ENCODE measurements around the gene PALD1. TPM values are rescaled to one million over a fixed set of nuclear protein-coding genes. Genes with fewer than 3 reads are reported as not detected.
"Not testable (repeated sequence)": the region's sequence is repeated elsewhere in the genome, so short reads cannot be mapped to it uniquely, and the experiment has no call there.

The PALD1 gene
- total RNA-seq, 1 donor: not detected

DNA sequence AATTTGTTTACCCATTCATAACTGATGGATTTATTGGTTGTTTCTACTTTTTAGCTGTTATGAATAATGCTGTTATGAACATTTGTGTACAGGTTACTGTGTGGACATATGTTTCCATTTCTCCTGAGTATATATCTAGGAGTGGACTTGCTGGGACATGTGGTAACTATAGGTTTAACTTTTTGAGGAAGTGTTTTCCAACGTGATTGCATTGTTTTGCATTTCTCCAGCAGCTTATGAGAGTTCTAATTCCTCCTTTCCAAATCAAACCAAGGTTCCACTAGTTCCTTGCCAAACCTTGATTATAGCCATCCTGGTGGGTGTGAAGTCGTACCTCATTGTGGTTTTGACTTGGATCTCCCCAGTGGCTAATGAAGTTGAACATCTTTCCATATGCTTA, 126.6 kb downstream of the PALD1 start:
- no peak for DNase-seq (ENCODE audit: low read depth)
- TF ChIP-seq, protein P1, sequence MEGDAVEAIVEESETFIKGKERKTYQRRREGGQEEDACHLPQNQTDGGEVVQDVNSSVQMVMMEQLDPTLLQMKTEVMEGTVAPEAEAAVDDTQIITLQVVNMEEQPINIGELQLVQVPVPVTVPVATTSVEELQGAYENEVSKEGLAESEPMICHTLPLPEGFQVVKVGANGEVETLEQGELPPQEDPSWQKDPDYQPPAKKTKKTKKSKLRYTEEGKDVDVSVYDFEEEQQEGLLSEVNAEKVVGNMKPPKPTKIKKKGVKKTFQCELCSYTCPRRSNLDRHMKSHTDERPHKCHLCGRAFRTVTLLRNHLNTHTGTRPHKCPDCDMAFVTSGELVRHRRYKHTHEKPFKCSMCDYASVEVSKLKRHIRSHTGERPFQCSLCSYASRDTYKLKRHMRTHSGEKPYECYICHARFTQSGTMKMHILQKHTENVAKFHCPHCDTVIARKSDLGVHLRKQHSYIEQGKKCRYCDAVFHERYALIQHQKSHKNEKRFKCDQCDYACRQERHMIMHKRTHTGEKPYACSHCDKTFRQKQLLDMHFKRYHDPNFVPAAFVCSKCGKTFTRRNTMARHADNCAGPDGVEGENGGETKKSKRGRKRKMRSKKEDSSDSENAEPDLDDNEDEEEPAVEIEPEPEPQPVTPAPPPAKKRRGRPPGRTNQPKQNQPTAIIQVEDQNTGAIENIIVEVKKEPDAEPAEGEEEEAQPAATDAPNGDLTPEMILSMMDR (IDR thresholded peaks at IDR 0.05; ENCODE audit: insufficient read depth, low read depth, low read length): no peak
- H3K4me3 ChIP-seq (ENCODE audit: low read depth, low read length): no peak overlapping the region

DNA sequence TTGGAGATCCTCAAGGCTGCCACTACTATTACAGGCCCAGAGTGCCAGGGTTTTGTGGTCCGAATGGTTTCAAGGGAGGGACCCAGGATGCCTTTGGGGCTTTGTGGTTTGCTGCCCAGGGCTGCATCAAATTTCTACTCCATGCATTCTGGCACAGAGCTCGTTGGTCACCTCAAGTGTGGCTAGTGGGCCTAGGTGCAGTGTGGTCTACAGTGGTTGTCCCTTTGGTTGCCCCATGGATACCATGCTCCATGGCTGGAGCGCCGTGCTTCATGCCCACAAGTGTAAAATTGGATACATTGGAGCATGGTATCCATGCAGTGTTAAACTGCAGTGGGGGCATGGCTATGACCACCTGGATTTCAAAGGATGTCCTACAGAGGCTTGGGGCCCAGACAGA, 129.4 kb downstream of the PALD1 start:
- no peak for DNase-seq (ENCODE audit: low read depth)
- H3K4me3 ChIP-seq (ENCODE audit: low read depth, low read length): no peak overlapping the region
- TF ChIP-seq, protein P1 (IDR thresholded peaks at IDR 0.05; ENCODE audit: insufficient read depth, low read depth, low read length): no peak

DNA sequence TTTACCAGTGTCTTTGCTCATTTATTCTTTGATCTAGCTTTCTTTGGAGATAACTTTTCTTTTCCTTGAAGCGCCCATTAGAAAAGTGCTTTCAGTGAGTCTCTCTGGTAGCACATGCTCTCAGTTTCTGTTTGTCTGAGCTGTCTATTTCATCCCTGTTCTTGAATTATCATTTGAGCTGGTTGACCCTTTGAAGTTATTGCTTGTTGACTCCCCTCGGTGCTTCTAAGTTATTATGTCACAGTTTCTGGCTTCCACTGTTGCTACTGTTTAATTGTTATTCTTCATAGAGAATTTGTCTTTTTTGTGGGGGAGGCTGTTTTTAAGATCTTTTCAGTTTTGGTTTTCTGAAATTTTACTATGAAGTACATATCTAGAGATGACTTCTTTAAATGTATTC, 135.4 kb downstream of the PALD1 start:
- no peak for DNase-seq (ENCODE audit: low read depth)
- no peak overlapping the region for H3K4me3 ChIP-seq (ENCODE audit: low read depth, low read length)
- TF ChIP-seq, protein P1 (IDR thresholded peaks at IDR 0.05; ENCODE audit: insufficient read depth, low read depth, low read length): no peak

DNA sequence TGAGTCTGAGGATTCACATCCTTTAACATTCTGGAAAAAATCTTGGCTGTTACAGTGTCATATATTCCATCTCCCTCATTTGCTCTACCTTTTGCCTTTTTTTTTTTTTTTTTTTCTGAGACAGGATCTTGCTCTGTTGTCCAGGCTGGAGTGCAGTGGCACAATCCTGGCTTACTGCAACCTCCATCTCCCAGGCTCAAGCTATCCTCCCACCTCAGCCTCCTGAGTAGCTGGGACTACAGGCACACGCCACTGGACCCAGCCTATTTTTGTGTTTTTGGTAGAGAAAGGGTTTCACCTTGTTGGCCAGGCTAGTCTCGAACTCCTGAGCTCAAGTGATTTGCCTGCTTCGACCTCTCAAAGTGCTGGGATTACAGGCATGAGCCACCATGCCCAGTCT, 135.8 kb downstream of the PALD1 start:
- not testable (repeated sequence) for H3K4me3 ChIP-seq (ENCODE audit: low read depth, low read length); DNase-seq (ENCODE audit: low read depth)

DNA sequence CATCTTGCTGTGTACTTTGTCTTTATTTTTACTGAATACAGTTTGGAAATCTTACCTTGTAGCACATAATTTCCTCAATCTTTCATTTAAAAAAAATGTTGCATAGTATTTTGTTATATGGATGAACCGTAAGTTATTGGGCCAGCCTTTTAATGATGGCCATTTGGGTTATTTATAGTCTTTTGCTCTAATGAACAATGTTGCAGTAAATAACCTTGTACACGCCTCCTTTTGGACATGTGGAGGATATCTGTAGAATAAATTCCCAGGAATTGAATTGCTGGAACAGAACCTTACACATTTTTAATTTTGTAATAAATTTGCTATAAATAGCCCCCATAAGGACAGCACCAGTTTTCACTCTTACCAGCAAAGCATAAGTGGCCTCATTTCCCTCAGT, 136.6 kb downstream of the PALD1 start:
- no peak overlapping the region for H3K4me3 ChIP-seq (ENCODE audit: low read depth, low read length)
- TF ChIP-seq, protein P1 (IDR thresholded peaks at IDR 0.05; ENCODE audit: insufficient read depth, low read depth, low read length): no peak
- no peak for DNase-seq (ENCODE audit: low read depth)

DNA sequence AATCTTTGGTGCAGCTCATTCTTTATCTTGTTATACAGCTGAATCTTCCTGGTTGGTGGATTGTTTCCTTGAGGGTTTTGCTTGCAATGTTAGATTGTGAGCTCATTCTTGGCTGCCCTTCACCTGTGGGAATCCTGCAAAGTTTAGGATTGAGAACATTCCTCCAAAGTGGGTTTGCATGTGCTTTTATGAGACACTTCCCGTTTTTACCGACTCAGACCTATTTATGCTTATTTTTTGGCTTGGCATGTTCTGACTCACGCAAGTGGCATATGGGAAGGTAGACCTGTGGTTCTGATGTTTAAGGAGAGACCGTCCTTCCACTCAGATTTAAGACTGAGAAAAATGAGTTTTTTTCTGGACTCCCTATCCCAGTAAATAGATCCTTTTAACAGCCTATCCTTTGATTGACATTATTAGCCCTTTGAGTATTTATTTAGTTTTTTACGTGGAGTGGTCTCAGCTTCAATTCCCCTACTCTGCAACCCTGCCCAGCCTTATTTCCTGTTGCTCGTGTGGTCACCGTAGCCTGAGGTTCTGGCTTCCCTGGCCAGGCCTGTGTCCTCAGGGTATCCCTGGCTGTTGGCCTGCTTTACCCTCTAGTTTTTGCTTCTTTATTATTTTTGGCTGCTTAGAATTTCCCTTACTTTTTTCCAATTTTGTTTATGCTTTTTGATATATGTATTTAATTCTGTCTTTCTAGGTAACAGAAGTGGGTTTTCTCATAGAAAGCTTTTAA, 137.4 kb downstream of the PALD1 start:
- TF ChIP-seq, protein P1 (IDR thresholded peaks at IDR 0.05; ENCODE audit: insufficient read depth, low read depth, low read length): no peak
- no peak for DNase-seq (ENCODE audit: low read depth)
- H3K4me3 ChIP-seq (ENCODE audit: low read depth, low read length): no peak overlapping the region

DNA sequence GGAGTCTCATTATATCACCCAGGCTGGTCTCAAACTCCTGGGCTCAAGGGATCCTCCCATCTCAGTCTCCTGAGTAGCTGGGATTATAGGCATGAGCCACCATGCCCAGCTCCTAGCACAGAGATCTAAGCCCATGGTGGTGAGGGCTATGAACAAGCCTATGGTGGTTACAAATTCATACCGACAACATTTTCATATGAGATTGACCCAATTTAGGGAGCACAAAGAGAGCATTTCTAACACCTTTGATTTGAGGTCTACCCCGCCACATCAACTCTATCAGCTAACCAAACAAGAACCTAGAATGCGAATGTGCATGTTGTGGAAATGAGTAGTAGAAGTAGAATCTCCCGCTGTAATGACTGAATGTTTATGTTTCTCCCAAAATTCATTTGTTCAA, 138.2 kb downstream of the PALD1 start:
- TF ChIP-seq, protein P1 (IDR thresholded peaks at IDR 0.05; ENCODE audit: insufficient read depth, low read depth, low read length): no peak
- no peak overlapping the region for H3K4me3 ChIP-seq (ENCODE audit: low read depth, low read length)
- DNase-seq (ENCODE audit: low read depth): no peak

Other genes with a start within 250 kb of the PALD1 start
- gene PPA1, start 245.3 kb upstream of the PALD1 start, total RNA-seq: 139 and 219 TPM in 2 replicates
- not detected in 2 replicates for gene NPFFR1, start 194.8 kb upstream of the PALD1 start, total RNA-seq
- gene LRRC20, start 96.1 kb upstream of the PALD1 start, total RNA-seq: 3.9 and 7.4 TPM in 2 replicates
- 43.2 and 58.7 TPM in 2 replicates for gene EIF4EBP2, start 74.6 kb upstream of the PALD1 start, total RNA-seq
- not detected in 2 replicates for gene NODAL, start 37.1 kb upstream of the PALD1 start, total RNA-seq
- not detected in 2 replicates for gene PRF1, start 124.0 kb downstream of the PALD1 start, total RNA-seq
- gene ADAMTS14, start 193.7 kb downstream of the PALD1 start, total RNA-seq: 0.86 and 1.6 TPM in 2 replicates